AG04449 (cell line): ENCODE measurements around the gene DVL2.

Experiments
- CTCF ChIA-PET: fragments of 350-600 bp; formaldehyde crosslinking; extraction: SDS; loops from one replicate; lab custom pipeline; 2021; ENCODE audit warnings: antibody characterized with exemption; lab: Yijun Ruan, JAX
- POLR2A ChIA-PET: fragments of 400-600, 350-600 bp; formaldehyde crosslinking; extraction: SDS; loops from one replicate; lab custom pipeline; 2020; ENCODE audit warnings: antibody characterized with exemption, inconsistent platforms; lab: Yijun Ruan, JAX
- DNase-seq: peaks from one replicate; pipeline ENCODE4 v3.0.0-alpha.2; 2010; ENCODE audit warnings: low read depth, low spot score
- H3K4me3 ChIP-seq: 2 replicates; pipeline ENCODE4 v1.5.1; 2011; ENCODE audit warnings: low read depth, mild to moderate bottlenecking, control low read depth, low read length
- TF ChIP-seq, protein P1 (sequence below): IDR thresholded peaks from one replicate; pipeline ENCODE4 v1.5.1; 2011; ENCODE audit warnings: mild to moderate bottlenecking, moderate library complexity, low read length, control low read depth, inconsistent platforms; ENCODE audit not compliant: insufficient read depth; ENCODE audit errors: missing control alignments

The DVL2 gene

DNA sequence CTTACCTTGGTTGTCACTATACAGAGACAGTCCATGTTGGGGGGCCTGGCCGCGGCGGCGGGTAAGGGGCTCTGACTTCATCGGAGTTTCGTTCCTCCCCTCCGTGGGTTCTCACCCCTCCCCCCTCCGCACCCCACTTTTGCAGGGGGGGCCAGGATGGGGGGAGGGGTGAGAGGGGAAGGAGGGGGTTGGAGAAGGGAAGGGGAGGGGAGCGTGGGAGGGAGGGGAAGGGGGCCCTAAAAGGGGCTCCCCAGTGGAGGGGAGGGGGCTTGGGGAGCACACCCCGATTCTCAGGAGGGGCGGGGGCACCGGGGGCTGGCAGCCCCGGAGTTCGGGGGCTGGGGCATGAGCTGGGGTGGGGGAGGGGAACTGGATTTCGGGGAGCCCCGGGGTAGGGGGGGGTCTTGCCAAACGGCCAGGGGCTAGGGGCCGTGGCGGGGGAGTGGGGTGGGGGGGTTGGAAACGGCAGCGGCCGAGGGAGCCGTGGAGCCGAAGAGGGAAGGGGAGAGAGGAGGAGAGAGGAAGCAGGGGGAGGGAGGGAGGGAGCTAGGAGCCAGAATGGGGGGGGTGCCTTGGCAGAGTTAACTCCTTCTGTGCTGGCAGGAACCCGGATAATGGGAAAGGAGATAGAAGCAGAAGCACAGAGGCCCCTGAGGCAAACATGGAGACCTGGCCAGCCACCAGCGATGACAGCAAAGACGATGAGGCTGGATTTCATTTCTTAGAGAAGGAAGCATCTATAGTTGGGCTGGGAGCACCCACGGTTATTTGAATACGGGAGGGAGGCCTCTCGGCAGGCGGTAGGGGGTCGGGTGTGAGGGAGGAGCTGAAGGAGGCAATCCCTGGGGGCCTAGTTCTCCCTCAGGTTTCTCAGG, 17.0 kb downstream of the DVL2 start:
- ChIA-PET POLR2A (no interaction called here), CTCF (no interaction called here)
- no peak for DNase-seq
- TF ChIP-seq, protein P1, sequence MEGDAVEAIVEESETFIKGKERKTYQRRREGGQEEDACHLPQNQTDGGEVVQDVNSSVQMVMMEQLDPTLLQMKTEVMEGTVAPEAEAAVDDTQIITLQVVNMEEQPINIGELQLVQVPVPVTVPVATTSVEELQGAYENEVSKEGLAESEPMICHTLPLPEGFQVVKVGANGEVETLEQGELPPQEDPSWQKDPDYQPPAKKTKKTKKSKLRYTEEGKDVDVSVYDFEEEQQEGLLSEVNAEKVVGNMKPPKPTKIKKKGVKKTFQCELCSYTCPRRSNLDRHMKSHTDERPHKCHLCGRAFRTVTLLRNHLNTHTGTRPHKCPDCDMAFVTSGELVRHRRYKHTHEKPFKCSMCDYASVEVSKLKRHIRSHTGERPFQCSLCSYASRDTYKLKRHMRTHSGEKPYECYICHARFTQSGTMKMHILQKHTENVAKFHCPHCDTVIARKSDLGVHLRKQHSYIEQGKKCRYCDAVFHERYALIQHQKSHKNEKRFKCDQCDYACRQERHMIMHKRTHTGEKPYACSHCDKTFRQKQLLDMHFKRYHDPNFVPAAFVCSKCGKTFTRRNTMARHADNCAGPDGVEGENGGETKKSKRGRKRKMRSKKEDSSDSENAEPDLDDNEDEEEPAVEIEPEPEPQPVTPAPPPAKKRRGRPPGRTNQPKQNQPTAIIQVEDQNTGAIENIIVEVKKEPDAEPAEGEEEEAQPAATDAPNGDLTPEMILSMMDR = no peak
- peak overlapping the region; percentile 66 for H3K4me3 ChIP-seq

DNA sequence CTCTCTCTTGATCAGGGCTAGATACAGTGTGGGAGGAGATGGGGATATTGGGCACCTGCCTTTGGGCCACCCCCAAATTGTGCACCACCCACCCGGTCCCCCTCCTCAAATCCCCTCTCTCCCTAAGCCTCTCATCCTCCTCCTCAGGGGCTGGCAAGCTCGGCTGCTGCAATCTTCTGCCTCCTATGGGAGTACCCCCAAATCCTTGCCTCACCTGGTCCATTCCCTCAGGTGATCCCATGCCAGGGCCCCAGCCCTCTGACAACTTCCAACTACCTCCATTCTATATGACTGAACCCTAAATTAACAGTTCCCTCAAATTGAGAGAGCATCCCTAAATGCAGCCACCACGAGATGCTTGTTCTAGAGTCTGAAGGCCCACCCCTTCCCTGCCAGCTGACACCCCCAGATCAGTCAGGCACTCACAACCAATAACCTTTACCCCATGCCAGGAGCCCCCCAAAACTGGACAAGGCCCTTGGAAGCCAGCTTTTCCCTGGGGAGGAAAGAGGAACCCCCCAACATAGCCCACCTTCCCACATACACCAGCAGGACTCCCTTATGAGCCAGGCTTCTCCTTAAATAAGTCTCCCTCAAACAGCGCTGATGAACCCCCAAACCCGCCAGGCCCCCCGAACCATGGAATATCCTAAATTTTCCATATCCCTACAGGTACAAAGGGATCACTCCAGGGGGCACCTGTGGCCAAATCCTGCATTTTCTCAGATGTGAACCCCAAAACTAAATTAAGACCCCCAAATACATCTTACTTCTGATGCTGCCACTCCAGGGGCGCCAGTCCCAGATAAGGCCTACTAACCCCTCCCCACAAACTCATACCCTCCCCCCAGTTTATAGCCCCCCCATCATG, 17.8 kb downstream of the DVL2 start:
- ChIA-PET POLR2A (interaction anchor here (1.2 kb wide), 1 partner anchor 18 kb away, joined by 3 read pairs; the partner anchor contains the start of gene DVL2), CTCF (interaction anchor here (1.0 to 2.3 kb wide), 3 partner anchors 8 to 171 kb away, joined by 3 to 6 read pairs (median 4); no protein-coding TSS in a partner anchor)
- DNase-seq = no peak
- TF ChIP-seq, protein P1 = no peak
- peak overlapping the region; percentile 66 for H3K4me3 ChIP-seq

DNA sequence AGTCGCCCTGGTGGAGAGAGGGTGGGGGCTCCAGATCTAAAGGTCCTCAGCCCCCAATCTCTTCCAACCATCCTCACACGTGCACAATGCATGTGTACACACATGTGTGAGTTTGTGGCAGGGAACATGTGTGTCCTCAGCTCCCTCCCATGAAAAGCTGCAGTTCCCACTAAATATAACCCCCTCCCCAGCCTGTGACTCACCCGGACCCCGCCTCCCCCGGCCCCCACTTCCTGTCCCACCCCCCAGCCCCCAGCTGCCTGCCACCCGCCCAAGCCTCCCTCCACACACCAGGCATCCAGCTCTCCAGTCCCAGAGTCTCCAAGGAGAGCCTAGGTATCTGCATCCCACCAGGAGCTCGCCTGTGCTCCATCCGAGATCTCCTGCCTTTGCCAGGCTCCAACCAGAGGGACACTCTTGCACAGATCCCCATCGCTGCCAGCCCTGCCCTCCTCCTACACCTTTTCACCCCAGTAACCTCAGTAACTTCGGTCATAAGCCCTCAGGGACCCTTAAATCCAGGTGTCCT, 18.6 kb downstream of the DVL2 start:
- ChIA-PET CTCF (interaction anchor here (1.0 to 2.3 kb wide), 4 partner anchors 9 to 170 kb away, joined by 3 to 6 read pairs (median 4); no protein-coding TSS in a partner anchor), POLR2A (interaction anchor here (0.6 to 1.2 kb wide), 2 partner anchors 9 to 19 kb away, joined by 3 to 4 read pairs; partner anchors contain the start of gene DVL2)
- peak overlapping the region; percentile 66 for H3K4me3 ChIP-seq
- DNase-seq = no peak
- TF ChIP-seq, protein P1 = no peak

DNA sequence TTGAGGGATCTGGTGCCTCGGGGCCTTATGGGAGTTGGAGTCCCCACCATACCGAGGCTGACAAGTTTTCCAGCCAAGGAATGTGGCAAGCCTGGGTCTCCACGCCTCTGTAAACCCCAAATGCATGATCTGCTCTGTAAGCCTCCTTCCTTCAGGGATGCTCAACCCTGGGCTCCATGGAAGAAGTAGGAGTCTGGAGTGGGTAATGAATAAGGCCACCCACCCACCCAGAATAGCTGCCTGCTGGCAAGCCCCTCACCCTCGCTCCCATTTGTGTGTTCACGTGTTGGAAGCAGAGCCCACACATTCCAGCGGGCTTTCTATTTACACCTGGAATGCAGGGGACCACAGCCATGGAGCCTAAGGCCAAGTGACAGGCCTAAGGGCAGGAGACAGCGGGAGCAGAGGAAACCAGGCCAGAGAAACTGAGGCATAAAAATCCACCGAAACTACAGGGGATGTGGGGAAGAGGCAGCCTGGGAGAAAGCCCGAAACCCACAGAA, 19.1 kb downstream of the DVL2 start:
- POLR2A ChIA-PET = interaction anchor here (0.6 to 1.2 kb wide), 3 partner anchors 10 to 22 kb away, joined by 3 to 4 read pairs (median 3); partner anchors contain the start of gene DVL2
- DNase-seq = no peak
- H3K4me3 ChIP-seq = peak overlapping the region; percentile 66
- TF ChIP-seq, protein P1 = no peak
- CTCF ChIA-PET = interaction anchor here (1.4 to 2.3 kb wide), 5 partner anchors 9 to 170 kb away, joined by 4 to 11 read pairs (median 6); no protein-coding TSS in a partner anchor

DNA sequence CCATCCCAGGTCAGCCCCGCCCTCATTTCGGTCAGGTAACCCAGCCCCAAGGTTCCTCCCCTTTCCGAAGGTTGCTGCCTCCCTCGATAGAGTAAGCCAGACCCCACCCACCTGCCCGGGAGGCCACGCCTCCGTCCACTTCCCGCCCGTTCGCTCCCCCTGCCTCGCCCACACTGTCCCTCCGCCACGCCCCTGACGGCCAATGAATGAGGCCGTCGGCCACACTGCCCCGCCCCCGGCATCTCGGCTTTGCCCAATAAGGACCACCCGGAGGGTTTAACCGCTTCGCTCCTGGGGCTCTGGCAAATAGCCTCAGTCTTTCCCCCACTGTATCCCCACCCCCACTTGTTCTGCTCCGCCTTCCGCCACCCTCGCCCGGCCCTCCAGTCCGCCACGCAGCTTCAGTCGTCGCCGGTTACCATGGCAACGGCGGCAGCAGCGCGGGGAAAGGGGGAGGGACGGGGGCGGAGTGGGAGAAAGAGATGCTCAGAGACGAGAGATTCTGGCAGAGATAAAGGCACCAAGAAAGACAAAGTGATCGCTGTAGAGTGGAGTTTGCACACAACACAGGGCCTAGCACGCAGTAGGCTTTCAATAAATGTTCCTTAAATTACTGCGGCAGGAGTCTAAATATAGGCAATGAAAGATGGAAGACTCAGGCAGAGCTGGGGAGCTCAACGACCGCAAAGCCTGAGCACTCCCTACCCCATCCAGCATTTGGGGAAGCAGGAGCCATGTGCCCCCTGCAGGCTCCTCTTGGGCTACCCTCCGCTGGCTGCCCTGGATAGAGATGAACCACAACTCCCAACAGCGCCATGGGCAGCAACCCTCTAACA, 19.8 kb downstream of the DVL2 start:
- TF ChIP-seq, protein P1 = peak; percentile 80
- CTCF ChIA-PET = interaction anchor here (0.5 to 2.3 kb wide), 10 partner anchors 10 to 169 kb away, joined by 3 to 11 read pairs (median 4); partner anchors contain the start of genes CTDNEP1 and SLC2A4
- H3K4me3 ChIP-seq = peak overlapping the region; percentile 66
- POLR2A ChIA-PET = interaction anchor here (1.2 kb wide), 1 partner anchor 23 kb away, joined by 3 read pairs; no protein-coding TSS in a partner anchor
- peak; percentile 67 for DNase-seq
